Tibial nerve (tissue), 4 donors: ENCODE measurements around the gene APBA3. TPM values are rescaled to one million over a fixed set of nuclear protein-coding genes. Genes with fewer than 3 reads are reported as not detected.

Source experiments
- DNase-seq, 2 donors: peaks; one replicate each; pipeline ENCODE4 v3.0.0-alpha.2; 2019; ENCODE audit warnings: low spot score in 2 of 2
- H3K27ac ChIP-seq, 4 donors: fragments of 200-600 bp; sonication (generic) in 3 of 4; one replicate each; pipeline ENCODE4 v1.5.1; 2017 to 2019; ENCODE audit warnings: mild to moderate bottlenecking in 1 of 4
- H3K27me3 ChIP-seq, 2 donors: fragments of 200-600 bp; sonication (generic) in 1 of 2; one replicate each; pipeline versions ENCODE4 v1.5.1 to v1.6.0; 2017 to 2019
- H3K36me3 ChIP-seq, 3 donors: fragments of 200-600 bp; sonication (generic); one replicate each; pipeline ENCODE4 v1.5.1; 2018 to 2019
- H3K4me1 ChIP-seq, 4 donors: fragments of 200-600 bp; sonication (generic) in 3 of 4; one replicate each; pipeline ENCODE4 v1.5.1; 2017 to 2019
- H3K4me3 ChIP-seq, 4 donors: fragments of 200-600 bp; sonication (generic) in 3 of 4; one replicate each; pipeline ENCODE4 v1.5.1; 2017 to 2019; ENCODE audit warnings: mild to moderate bottlenecking in 1 of 4, moderate library complexity in 1 of 4
- H3K9me3 ChIP-seq, 4 donors: fragments of 200-600 bp; sonication (generic) in 3 of 4; one replicate each; pipeline ENCODE4 v1.5.1; 2017 to 2019
- CTCF ChIP-seq, 5 experiments: fragments of 200-600 bp in 3 of 5; fragments of 450-650 bp in 2 of 5; sonication (generic) in 3 of 5; IDR thresholded peaks; one replicate each; pipeline ENCODE4 v1.5.1; 2016 to 2019; ENCODE audit warnings: antibody characterized with exemption in 5 of 5, mild to moderate bottlenecking in 3 of 5, moderate library complexity in 2 of 5
- EP300 ChIP-seq, 2 donors: sonication (generic); formaldehyde crosslinking; IDR thresholded peaks; one replicate each; pipeline ENCODE4 v1.6.1; 2017; ENCODE audit warnings: antibody characterized with exemption in 2 of 2, mild to moderate bottlenecking in 1 of 2
- POLR2A ChIP-seq, 2 donors: fragments of 450-650 bp; IDR thresholded peaks; one replicate each; pipeline ENCODE4 v1.6.1; 2017; ENCODE audit warnings: antibody characterized with exemption in 2 of 2, mild to moderate bottlenecking in 2 of 2, moderate library complexity in 2 of 2
- WGBS, 2 donors: methylation state at CpG; one replicate each; pipeline ENCODE4 v1.1.5; 2018; 5-methylcytosine and 5-hydroxymethylcytosine counted together
- total RNA-seq, 4 donors: library from RNA; depleted of rRNA; stranded (reverse); fragments of >200 nt; gene quantifications; one replicate each; pipeline ENCODE4 v1.1.0, GENCODE V29; 2016

Gene APBA3
- total RNA-seq, 4 donors from 2014 or later: 21.6 to 51.0 (median 34.7) TPM

- H3K27me3 ChIP-seq: no peaks in the 10 kb centered on the region
- H3K4me1 ChIP-seq: no peaks in the 10 kb centered on the region
- TF ChIP-seq CTCF (IDR thresholded peaks at IDR 0.05): no peak
- TF ChIP-seq POLR2A (IDR thresholded peaks at IDR 0.05): no peak
- TF ChIP-seq EP300 (IDR thresholded peaks at IDR 0.05): no peak
- no peak for DNase-seq
- H3K27ac ChIP-seq: no peak overlapping the region
- H3K9me3 ChIP-seq: no peaks in the 10 kb centered on the region
- H3K4me3 ChIP-seq: no peak overlapping the region
- WGBS, 2 donors: 73 to 75% methylated on average over 30 to 49 of the region's 53 CpGs
- peaks cover 0 to 51% (median 11%) of the 10 kb centered on the region in 3 donors for H3K36me3 ChIP-seq
Observed at GRCh38 chr19:3770136-3770999, 8.9 kb upstream of the APBA3 start.

- no peak for DNase-seq
- no peaks in the 10 kb centered on the region for H3K27me3 ChIP-seq
- TF ChIP-seq EP300 (IDR thresholded peaks at IDR 0.05) (no peak), POLR2A (IDR thresholded peaks at IDR 0.05) (no peak), CTCF (IDR thresholded peaks at IDR 0.05) (no peak)
- no peaks in the 10 kb centered on the region for H3K9me3 ChIP-seq
- H3K36me3 ChIP-seq: peaks cover 0 to 56% (median 14%) of the 10 kb centered on the region in 3 donors
- no peaks in the 10 kb centered on the region for H3K4me1 ChIP-seq
- H3K27ac ChIP-seq: no peak overlapping the region
- no peak overlapping the region for H3K4me3 ChIP-seq
- 84 to 87% methylated on average over 5 to 13 of the region's 17 CpGs for WGBS, 2 donors
Observed at GRCh38 chr19:3769494-3769893, 8.0 kb upstream of the APBA3 start.

GRCh38 chr19:3768748-3769099 is 7.2 kb upstream of the APBA3 start:
- peaks cover 0 to 56% (median 14%) of the 10 kb centered on the region in 3 donors for H3K36me3 ChIP-seq
- no peaks in the 10 kb centered on the region for H3K4me1 ChIP-seq
- H3K27me3 ChIP-seq: no peaks in the 10 kb centered on the region
- H3K9me3 ChIP-seq: no peaks in the 10 kb centered on the region
- TF ChIP-seq POLR2A (IDR thresholded peaks at IDR 0.05) (no peak), EP300 (IDR thresholded peaks at IDR 0.05) (no peak), CTCF (IDR thresholded peaks at IDR 0.05) (no peak)
- DNase-seq: no peak
- no peak overlapping the region for H3K4me3 ChIP-seq
- H3K27ac ChIP-seq: no peak overlapping the region
- 83 to 89% methylated on average over 7 of the region's 7 CpGs for WGBS, 2 donors

DNA sequence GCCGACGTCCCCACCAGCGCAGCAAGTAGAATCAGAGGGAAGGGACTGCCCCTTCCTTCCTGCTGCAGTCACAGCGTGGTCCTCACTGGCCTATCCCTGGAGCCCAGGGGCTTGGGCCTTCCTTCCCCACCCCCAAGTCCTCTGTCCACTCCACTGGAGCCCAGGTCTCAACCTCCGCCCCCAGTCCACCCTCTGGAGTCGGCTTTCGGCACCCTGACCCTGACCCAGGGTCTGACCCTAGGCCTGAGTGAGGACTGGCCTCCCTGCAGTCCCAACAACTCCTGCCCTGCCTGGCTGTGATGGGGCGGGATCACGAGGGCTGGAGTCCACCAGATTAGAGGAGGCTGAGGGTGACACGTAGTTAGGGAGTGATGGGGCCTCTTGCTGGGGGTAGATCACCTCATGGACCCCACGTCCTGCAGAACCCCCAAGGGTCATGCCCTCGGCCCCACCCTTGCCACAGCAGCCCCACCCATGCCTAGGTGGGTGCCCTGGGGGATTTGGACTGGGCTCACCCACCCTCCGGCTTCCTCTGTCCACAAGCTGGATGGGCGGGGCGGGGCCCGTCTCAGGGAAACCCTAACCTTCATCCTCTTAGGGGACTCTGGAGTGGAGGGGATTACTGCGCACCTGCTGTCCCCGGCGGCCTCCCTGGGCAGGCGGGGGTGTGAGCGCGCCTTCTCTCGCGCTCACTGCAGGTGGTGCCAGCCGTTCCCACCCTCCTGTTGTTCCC is 6.7 kb upstream of the APBA3 start:
- no peak for DNase-seq
- no peak overlapping the region for H3K27ac ChIP-seq
- H3K4me3 ChIP-seq: no peak overlapping the region
- WGBS, 2 donors: 82 to 89% methylated on average over 21 to 22 of the region's 25 CpGs
- H3K9me3 ChIP-seq: no peaks in the 10 kb centered on the region
- TF ChIP-seq CTCF (IDR thresholded peaks at IDR 0.05): no peak
- no peaks in the 10 kb centered on the region for H3K27me3 ChIP-seq
- peaks cover 0 to 4% (median 0%) of the 10 kb centered on the region in 4 donors for H3K4me1 ChIP-seq
- peaks cover 0 to 56% (median 14%) of the 10 kb centered on the region in 3 donors for H3K36me3 ChIP-seq

- no peak overlapping the region for H3K27ac ChIP-seq
- no peaks in the 10 kb centered on the region for H3K27me3 ChIP-seq
- H3K4me1 ChIP-seq: peaks cover 0 to 10% (median under 1%) of the 10 kb centered on the region in 4 donors
- H3K36me3 ChIP-seq: peaks cover 0 to 56% (median 14%) of the 10 kb centered on the region in 3 donors
- H3K9me3 ChIP-seq: no peaks in the 10 kb centered on the region
- 80 to 90% methylated on average over 1 to 23 of the region's 23 CpGs for WGBS, 2 donors
- no peak overlapping the region for H3K4me3 ChIP-seq
- TF ChIP-seq POLR2A (IDR thresholded peaks at IDR 0.05) (no peak), EP300 (IDR thresholded peaks at IDR 0.05) (no peak), CTCF (IDR thresholded peaks at IDR 0.05) (no peak)
- no peak for DNase-seq
Observed at GRCh38 chr19:3767050-3767449, 5.6 kb upstream of the APBA3 start.
